Neural cell (in vitro differentiated cells): ENCODE measurements around the gene ENO1.
"Not testable (repeated sequence)": the region's sequence is repeated elsewhere in the genome, so short reads cannot be mapped to it uniquely, and the experiment has no call there.

Source experiments
- CTCF ChIP-seq: fragments of 450-650 bp; IDR thresholded peaks from 2 replicates; pipeline ENCODE4 v1.5.1; 2014; ENCODE audit warnings: antibody characterized with exemption, mild to moderate bottlenecking, moderate library complexity; ENCODE audit not compliant: poor library complexity, severe bottlenecking
- EP300 ChIP-seq: fragments of 450-650 bp; conservative IDR thresholded peaks from 2 replicates; pipeline ENCODE4 v1.6.1; 2014; ENCODE audit warnings: antibody characterized with exemption, mild to moderate bottlenecking, moderate library complexity; ENCODE audit not compliant: poor library complexity, severe bottlenecking
- EZH2 ChIP-seq: fragments of 200-600, 300-800 bp; shearing (Covaris generic), sonication (generic); IDR thresholded peaks from 2 replicates; pipeline ENCODE4 v1.6.1; 2014; ENCODE audit warnings: antibody characterized with exemption, low read length, borderline replicate concordance, mild to moderate bottlenecking; ENCODE audit not compliant: insufficient read depth, poor library complexity, severe bottlenecking
- RAD21 ChIP-seq: fragments of 450-650 bp; conservative IDR thresholded peaks from 2 replicates; pipeline ENCODE4 v1.6.1; 2014; ENCODE audit warnings: antibody characterized with exemption, mild to moderate bottlenecking, moderate library complexity
- TAF1 ChIP-seq: IDR thresholded peaks from 2 replicates; pipeline ENCODE4 v1.6.1; 2012; ENCODE audit warnings: low read depth

DNA sequence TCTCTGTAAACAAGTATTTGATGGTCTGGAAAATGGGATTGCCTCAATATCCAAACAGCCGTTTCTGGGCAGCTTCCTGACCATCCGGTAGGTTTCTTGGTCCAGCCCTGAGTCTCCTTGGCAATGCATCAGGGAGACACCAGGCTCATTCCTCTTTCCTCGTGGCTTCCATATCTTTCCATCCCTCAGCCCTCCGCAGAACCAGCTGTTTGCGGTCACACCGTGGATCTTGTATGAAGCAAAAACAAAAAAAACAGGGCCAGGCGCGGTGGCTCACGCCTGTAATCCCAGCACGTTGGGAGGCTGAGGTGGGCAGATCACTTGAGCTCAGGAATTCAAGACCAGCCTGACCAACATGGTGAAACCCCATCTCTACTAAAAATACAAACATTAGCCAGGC is 39.0 kb upstream of the ENO1 start:
- not testable (repeated sequence) for TF ChIP-seq RAD21, CTCF, EZH2, TAF1, EP300
